ENCODE data around the gene TRIM32.

DNA sequence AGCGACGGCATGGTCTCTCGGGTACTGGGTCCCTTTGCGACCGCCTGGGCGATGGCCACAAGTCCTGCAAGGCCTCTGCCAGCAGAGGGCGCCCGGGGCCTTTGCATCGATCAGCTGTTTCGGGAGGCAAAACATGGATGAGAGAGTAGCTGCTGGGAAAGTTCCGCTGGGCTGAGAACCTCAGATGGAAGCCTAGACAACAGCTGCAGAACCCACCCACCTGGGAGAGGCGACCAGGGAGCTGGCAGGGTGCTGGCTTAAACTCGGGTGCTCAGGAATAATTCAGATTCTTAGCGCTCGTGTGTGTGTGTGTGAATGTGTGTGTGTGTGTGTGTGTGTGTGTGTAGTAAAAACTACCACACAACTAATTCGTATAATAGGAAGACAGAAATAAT is 50.0 kb downstream of the TRIM32 start:
- TF ChIP-seq CTCF (conservative IDR thresholded peaks at IDR 0.05; ENCODE audit: low read length) (peak; percentile 84), EZH2phosphoT487 (IDR thresholded peaks at IDR 0.05; ENCODE audit: borderline replicate concordance) (no peak)

All from Loucy (cell line).